Muscle of leg (tissue), 11 donors: Measurements from ENCODE around the gene PTH1R. TPM values are rescaled to one million over a fixed set of nuclear protein-coding genes. Genes with fewer than 3 reads are reported as not detected.

Source experiments
- DNase-seq: peaks from one replicate; pipeline ENCODE4 v3.0.0; 2013
- H3K27ac ChIP-seq: one replicate; pipeline ENCODE4 v1.5.1; 2013; ENCODE audit warnings: mild to moderate bottlenecking, low read length, control low read depth
- H3K27me3 ChIP-seq: one replicate; pipeline ENCODE4 v1.6.1; 2013; ENCODE audit warnings: low read length; ENCODE audit not compliant: control insufficient read depth, insufficient read depth
- H3K36me3 ChIP-seq: one replicate; pipeline ENCODE4 v1.6.1; 2013; ENCODE audit warnings: low read length; ENCODE audit not compliant: control insufficient read depth, insufficient read depth
- H3K4me1 ChIP-seq: one replicate; pipeline ENCODE4 v1.6.1; 2013; ENCODE audit warnings: low read length; ENCODE audit not compliant: control insufficient read depth, insufficient read depth
- H3K4me3 ChIP-seq: one replicate; pipeline ENCODE4 v1.5.1; 2013; ENCODE audit warnings: low read length, control low read depth
- H3K9me3 ChIP-seq: replicated peaks from 2 replicates; pipeline ENCODE4 v1.6.1; 2013; ENCODE audit warnings: low read depth, low read length; ENCODE audit not compliant: control insufficient read depth
- WGBS: methylation state at CpG from one replicate; pipeline ENCODE4 v1.1.5; 2013; ENCODE audit warnings: missing lambda C conversion rate; ENCODE audit not compliant: insufficient coverage; 5-methylcytosine and 5-hydroxymethylcytosine counted together
- polyA plus RNA-seq, 8 donors: library from polyadenylated mRNA; unstranded; fragments of 120-200 nt; gene quantifications; one replicate each; pipeline versions ENCODE4 v1.2.1 to v1.2.3, GENCODE V29; 2013; ENCODE audit warnings: inconsistent platforms in 1 of 8, low replicate concordance in 1 of 8; ENCODE audit not compliant: insufficient read length in 8 of 8, insufficient read depth in 1 of 8
- total RNA-seq: library from RNA; stranded (reverse); fragments of 120-200 nt; gene quantifications from one replicate; pipeline ENCODE4 v1.2.4, GENCODE V29; 2013

Gene PTH1R
- total and polyA plus RNA-seq, 9 donors: 7.1 to 26.8 (median 11.4) TPM

GRCh38 chr3:46934498-46935167, 57.1 kb downstream of the PTH1R start:
- Histone ChIP-seq H3K27me3 (no peaks in the 10 kb centered on the region), H3K9me3 (no peaks in the 10 kb centered on the region), H3K4me1 (peaks cover 77% of the 10 kb centered on the region), H3K36me3 (peaks cover 30% of the 10 kb centered on the region), H3K27ac (peak overlapping the region; percentile 94), H3K4me3 (no peak overlapping the region)
- peak; percentile 58 for DNase-seq
- 70% methylated on average over 4 of the region's 8 CpGs for whole genome bisulfite sequencing

- H3K27me3 ChIP-seq: no peaks in the 10 kb centered on the region
- peak; percentile 91 for DNase-seq
- WGBS: 59% methylated on average over 2 of the region's 7 CpGs
- peaks cover 74% of the 10 kb centered on the region for H3K4me1 ChIP-seq
- H3K36me3 ChIP-seq: peaks cover 37% of the 10 kb centered on the region
- no peak overlapping the region for H3K4me3 ChIP-seq
- no peaks in the 10 kb centered on the region for H3K9me3 ChIP-seq
- peak overlapping the region; percentile 94 for H3K27ac ChIP-seq
These were observed 57.8 kb downstream of the PTH1R start for GRCh38 chr3:46935168-46935858.

GRCh38 chr3:46935989-46936558, 58.6 kb downstream of the PTH1R start:
- no peak overlapping the region for H3K4me3 ChIP-seq
- H3K27me3 ChIP-seq: no peaks in the 10 kb centered on the region
- H3K27ac ChIP-seq: peak overlapping the region; percentile 94
- DNase-seq: no peak
- peaks cover 42% of the 10 kb centered on the region for H3K36me3 ChIP-seq
- no peaks in the 10 kb centered on the region for H3K9me3 ChIP-seq
- 78% methylated on average over 6 of the region's 7 CpGs for WGBS
- peaks cover 66% of the 10 kb centered on the region for H3K4me1 ChIP-seq

GRCh38 chr3:46936733-46937250, 59.3 kb downstream of the PTH1R start:
- DNase-seq: no peak
- WGBS: 66% methylated on average over 2 of the region's 5 CpGs
- H3K4me1 ChIP-seq: peaks cover 59% of the 10 kb centered on the region
- no peak overlapping the region for H3K4me3 ChIP-seq
- no peaks in the 10 kb centered on the region for H3K9me3 ChIP-seq
- H3K27ac ChIP-seq: peak overlapping the region; percentile 94
- H3K36me3 ChIP-seq: peaks cover 47% of the 10 kb centered on the region
- no peaks in the 10 kb centered on the region for H3K27me3 ChIP-seq

- no peaks in the 10 kb centered on the region for H3K9me3 ChIP-seq
- no peak overlapping the region for H3K4me3 ChIP-seq
- H3K4me1 ChIP-seq: peaks cover 53% of the 10 kb centered on the region
- no peaks in the 10 kb centered on the region for H3K27me3 ChIP-seq
- DNase-seq: no peak
- H3K27ac ChIP-seq: no peak overlapping the region
- H3K36me3 ChIP-seq: peaks cover 58% of the 10 kb centered on the region
- 100% methylated on average over 2 of the region's 2 CpGs for WGBS
These were observed 60.6 kb downstream of the PTH1R start for GRCh38 chr3:46938118-46938517.

GRCh38 chr3:46939578-46940445, 62.3 kb downstream of the PTH1R start:
- WGBS: 90% methylated on average over 4 of the region's 12 CpGs
- no peaks in the 10 kb centered on the region for H3K9me3 ChIP-seq
- H3K27ac ChIP-seq: no peak overlapping the region
- H3K4me3 ChIP-seq: no peak overlapping the region
- H3K4me1 ChIP-seq: peaks cover 56% of the 10 kb centered on the region
- H3K27me3 ChIP-seq: no peaks in the 10 kb centered on the region
- H3K36me3 ChIP-seq: peaks cover 58% of the 10 kb centered on the region
- no peak for DNase-seq

- H3K9me3 ChIP-seq: peaks cover 2% of the 10 kb centered on the region
- H3K36me3 ChIP-seq: peaks cover 56% of the 10 kb centered on the region
- no peak overlapping the region for H3K4me3 ChIP-seq
- H3K27me3 ChIP-seq: no peaks in the 10 kb centered on the region
- 96% methylated on average over 4 of the region's 7 CpGs for WGBS
- H3K27ac ChIP-seq: peak overlapping the region; percentile 7
- H3K4me1 ChIP-seq: peaks cover 35% of the 10 kb centered on the region
- no peak for DNase-seq
These were observed 64.6 kb downstream of the PTH1R start for GRCh38 chr3:46942076-46942475.

- Histone ChIP-seq H3K4me3 (no peak overlapping the region), H3K36me3 (peaks cover 56% of the 10 kb centered on the region), H3K9me3 (peaks cover 2% of the 10 kb centered on the region), H3K4me1 (peaks cover 38% of the 10 kb centered on the region), H3K27me3 (no peaks in the 10 kb centered on the region), H3K27ac (peak overlapping the region; percentile 47)
- DNase-seq: no peak
- WGBS: 79% methylated on average over 10 of the region's 12 CpGs
These were observed 65.1 kb downstream of the PTH1R start for GRCh38 chr3:46942481-46943236.
